Measurements from ENCODE around the gene MEOX2.

The MEOX2 gene

GRCh38 chr7:15686957-15687545, 568 bp upstream of the MEOX2 start:
- peak overlapping the region; percentile 34 for H3K4me3 ChIP-seq (replicated peaks; ENCODE audit: low read depth, low read length)
- no peak for DNase-seq (ENCODE audit: low read depth)
- no peak for TF ChIP-seq CTCF (IDR thresholded peaks at IDR 0.05; ENCODE audit: low read length, missing control alignments)

DNA sequence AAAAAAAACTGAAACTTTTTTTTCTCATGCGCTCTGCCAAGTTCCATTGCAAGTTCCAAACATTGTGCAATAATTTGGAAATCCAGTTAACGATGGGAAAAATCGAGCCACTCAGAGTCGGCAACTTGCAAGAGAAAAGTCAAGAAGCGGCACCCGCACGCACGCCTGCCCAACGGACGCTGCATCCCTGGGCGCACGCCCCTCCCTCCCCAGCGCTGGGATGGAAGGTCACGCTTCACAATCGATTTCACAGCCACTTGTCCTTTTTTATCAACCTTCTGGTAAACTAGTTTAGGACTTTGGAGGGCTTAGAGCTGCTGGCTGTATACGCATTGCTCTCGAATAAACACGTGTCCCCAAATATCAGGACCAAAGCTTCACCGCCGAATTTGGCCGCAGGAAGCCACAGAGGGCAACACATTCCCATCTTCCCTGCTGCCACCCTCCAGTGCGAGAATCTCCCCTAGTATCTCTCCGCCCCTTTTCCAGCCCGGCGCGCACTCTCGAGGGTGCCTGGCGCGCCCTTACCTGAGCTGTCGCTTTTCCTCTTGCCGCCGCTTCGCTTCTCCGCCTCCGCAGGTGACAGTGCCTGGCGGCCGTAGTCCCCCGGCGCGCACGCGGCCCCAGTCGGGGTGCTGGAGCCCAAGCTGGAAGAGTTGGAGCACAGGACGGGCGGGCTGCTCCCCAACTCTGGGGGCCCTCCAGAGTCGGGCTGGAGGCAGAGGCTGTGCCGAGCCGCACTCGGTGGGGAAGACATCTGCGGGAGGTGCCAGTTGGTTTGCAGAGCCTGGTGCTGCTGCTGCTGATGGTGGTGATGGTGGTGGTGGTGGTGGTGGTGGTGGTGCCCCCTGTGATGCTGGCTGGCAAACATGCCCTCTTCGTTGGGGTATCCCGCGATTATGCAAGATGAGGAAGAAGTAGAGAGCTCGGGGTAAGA, 857 bp downstream of the MEOX2 start:
- H3K4me3 ChIP-seq (replicated peaks; ENCODE audit: low read depth, low read length) = peak overlapping the region; percentile 34
- DNase-seq (ENCODE audit: low read depth) = peak; percentile 84
- no peak for TF ChIP-seq CTCF (IDR thresholded peaks at IDR 0.05; ENCODE audit: low read length, missing control alignments)

DNA sequence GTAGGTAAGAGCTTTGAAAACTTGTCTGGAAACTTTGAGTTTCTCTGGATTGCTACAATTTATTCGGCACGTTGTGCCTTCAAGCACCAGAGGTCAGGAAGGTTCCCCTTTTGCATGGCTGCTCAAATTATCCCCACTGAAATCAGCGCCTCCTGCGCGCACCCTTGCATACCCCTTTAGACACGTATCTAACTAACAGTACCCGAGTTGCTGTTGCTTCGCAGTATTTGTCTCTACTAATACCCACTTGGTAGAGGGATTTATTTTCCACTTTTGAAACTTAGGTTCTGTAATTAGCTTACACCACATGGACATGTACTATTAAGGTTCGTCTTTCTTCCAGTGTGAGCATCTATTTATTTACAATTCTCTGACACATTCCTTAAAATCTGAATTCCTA, 1.6 kb downstream of the MEOX2 start:
- no peak for TF ChIP-seq CTCF (IDR thresholded peaks at IDR 0.05; ENCODE audit: low read length, missing control alignments)
- no peak for DNase-seq (ENCODE audit: low read depth)
- H3K4me3 ChIP-seq (replicated peaks; ENCODE audit: low read depth, low read length) = no peak overlapping the region

DNA sequence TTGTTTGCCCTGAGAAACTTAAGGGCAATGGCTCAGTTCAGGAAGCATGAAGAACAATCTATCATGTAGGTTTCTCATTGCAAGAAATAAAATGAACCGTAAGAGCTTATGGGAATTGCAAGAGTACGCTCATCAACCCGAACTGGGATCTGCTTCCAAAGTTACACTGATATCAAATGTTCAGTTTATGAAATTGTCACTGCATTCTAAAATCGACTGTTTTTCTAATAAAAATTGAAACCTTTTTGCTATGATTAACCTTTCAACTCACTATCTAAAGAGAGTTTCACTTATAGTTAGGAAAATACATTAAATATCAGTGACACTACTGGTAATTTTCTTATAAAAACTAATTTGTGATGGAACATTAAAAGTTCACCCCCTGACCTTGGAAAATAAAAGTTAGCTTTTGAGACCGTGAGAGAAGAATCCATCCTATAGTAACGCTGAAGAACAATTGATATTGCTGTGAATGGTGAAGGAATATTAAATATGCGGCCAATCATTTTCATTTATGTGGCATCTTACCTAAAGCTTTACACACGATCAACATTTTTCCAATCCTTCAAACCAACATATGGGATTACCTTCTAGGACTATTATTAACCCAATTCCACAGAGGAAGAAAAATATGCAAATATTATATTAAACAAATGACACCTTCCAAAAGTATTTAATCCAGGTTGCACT, 2.2 kb downstream of the MEOX2 start:
- H3K4me3 ChIP-seq (replicated peaks; ENCODE audit: low read depth, low read length) = no peak overlapping the region
- DNase-seq (ENCODE audit: low read depth) = no peak
- no peak for TF ChIP-seq CTCF (IDR thresholded peaks at IDR 0.05; ENCODE audit: low read length, missing control alignments)

GRCh38 chr7:15682751-15683245, 3.7 kb downstream of the MEOX2 start:
- no peak for TF ChIP-seq CTCF (IDR thresholded peaks at IDR 0.05; ENCODE audit: low read length, missing control alignments)
- DNase-seq (ENCODE audit: low read depth) = no peak
- no peak overlapping the region for H3K4me3 ChIP-seq (replicated peaks; ENCODE audit: low read depth, low read length)

DNA sequence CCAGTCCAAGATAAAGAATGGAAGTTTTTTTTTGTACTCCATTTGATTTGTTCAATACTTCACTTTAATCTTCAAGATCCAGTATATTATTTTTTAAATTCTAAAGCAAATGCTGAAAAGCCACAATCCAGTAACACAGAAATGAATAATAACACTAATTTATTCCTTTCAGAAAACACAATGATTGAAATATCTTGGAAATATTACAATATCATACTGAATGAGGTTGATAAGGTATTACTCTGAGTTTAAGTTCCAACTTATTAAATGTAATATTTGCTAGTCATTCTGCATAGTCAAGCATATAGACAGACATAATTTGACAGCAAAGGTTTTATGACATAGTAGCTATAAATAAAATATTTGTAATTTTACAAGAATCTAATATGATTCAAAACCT, 4.4 kb downstream of the MEOX2 start:
- DNase-seq (ENCODE audit: low read depth) = no peak
- no peak overlapping the region for H3K4me3 ChIP-seq (replicated peaks; ENCODE audit: low read depth, low read length)

More for the DNA sequence above, 4.4 kb downstream of the MEOX2 start:
- TF ChIP-seq CTCF (IDR thresholded peaks at IDR 0.05; ENCODE audit: low read length, missing control alignments) = no peak
